ENCODE results near the gene YIPF3. TPM values are rescaled to one million over a fixed set of nuclear protein-coding genes. Genes with fewer than 3 reads are reported as not detected.

YIPF3 gene
- total RNA-seq, 2 experiments from 2014 or later: 32.6 to 33.9 TPM

GRCh38 chr6:43493230-43493629 lies 23.5 kb downstream of the YIPF3 start:
- H3K9me3 Mint-ChIP-seq: no peaks in the 10 kb centered on the region
- no peaks in the 10 kb centered on the region for H3K36me3 Mint-ChIP-seq (ENCODE audit: low read depth)
- DNase-seq (no peak), ATAC-seq (no peak)
- TF ChIP-seq CTCF (IDR thresholded peaks at IDR 0.05): no peak
- no peak overlapping the region for H3K4me3 Mint-ChIP-seq
- no peak overlapping the region for H3K27ac Mint-ChIP-seq
- ChIA-PET CTCF (interaction anchor here (1.2 to 10.4 kb wide), 5 partner anchors 13 to 185 kb away, joined by 3 to 78 read pairs (median 5); partner anchors contain the start of gene CRIP3), POLR2A (interaction anchor here (0.9 to 1.1 kb wide), 2 partner anchors 16 to 125 kb away, joined by 3 read pairs; partner anchors contain the start of gene TJAP1)
- intact Hi-C loops (cut with micrococcal nuclease): no loop called here
- H3K27me3 Mint-ChIP-seq: no peaks in the 10 kb centered on the region
- peaks cover 19% of the 10 kb centered on the region for H3K4me1 Mint-ChIP-seq (ENCODE audit: low read depth)

GRCh38 chr6:43492673-43493072 lies 24.1 kb downstream of the YIPF3 start:
- Mint-ChIP-seq H3K9me3 (no peaks in the 10 kb centered on the region), H3K4me3 (no peak overlapping the region), H3K4me1 (ENCODE audit: low read depth) (peaks cover 19% of the 10 kb centered on the region), H3K27me3 (no peaks in the 10 kb centered on the region), H3K36me3 (ENCODE audit: low read depth) (no peaks in the 10 kb centered on the region), H3K27ac (no peak overlapping the region)
- ChIA-PET CTCF (interaction anchor here (1.2 to 10.4 kb wide), 5 partner anchors 14 to 184 kb away, joined by 3 to 78 read pairs (median 4); partner anchors contain the start of genes CRIP3 and TJAP1), POLR2A (interaction anchor here (0.9 to 1.1 kb wide), 2 partner anchors 15 to 124 kb away, joined by 3 read pairs; partner anchors contain the start of gene TJAP1)
- intact Hi-C loops (cut with micrococcal nuclease): no loop called here
- DNase-seq: no peak
- no peak for ATAC-seq
- TF ChIP-seq CTCF (IDR thresholded peaks at IDR 0.05): no peak

GRCh38 chr6:43491750-43492661 lies 24.7 kb downstream of the YIPF3 start:
- Mint-ChIP-seq H3K4me1 (ENCODE audit: low read depth) (peaks cover 19% of the 10 kb centered on the region), H3K36me3 (ENCODE audit: low read depth) (no peaks in the 10 kb centered on the region), H3K9me3 (no peaks in the 10 kb centered on the region), H3K4me3 (no peak overlapping the region), H3K27ac (no peak overlapping the region), H3K27me3 (no peaks in the 10 kb centered on the region)
- DNase-seq (no peak), ATAC-seq (no peak)
- ChIA-PET POLR2A (no interaction called here), CTCF (interaction anchor here (1.0 to 10.4 kb wide), 5 partner anchors 14 to 183 kb away, joined by 3 to 78 read pairs (median 4); partner anchors contain the start of genes CRIP3 and TJAP1)
- intact Hi-C loops (cut with micrococcal nuclease): no loop called here
- no peak for TF ChIP-seq CTCF (IDR thresholded peaks at IDR 0.05)

GRCh38 chr6:43490523-43490939 lies 26.2 kb downstream of the YIPF3 start:
- ChIA-PET CTCF (interaction anchor here (1.2 to 10.4 kb wide), 2 partner anchors 16 to 36 kb away, joined by 5 to 78 read pairs; no protein-coding TSS in a partner anchor), POLR2A (interaction anchor here (0.7 kb wide), 1 partner anchor 9 kb away, joined by 3 read pairs; no protein-coding TSS in a partner anchor)
- Mint-ChIP-seq H3K27me3 (no peaks in the 10 kb centered on the region), H3K4me1 (ENCODE audit: low read depth) (peaks cover 19% of the 10 kb centered on the region), H3K27ac (no peak overlapping the region), H3K4me3 (no peak overlapping the region), H3K36me3 (ENCODE audit: low read depth) (no peaks in the 10 kb centered on the region), H3K9me3 (no peaks in the 10 kb centered on the region)
- intact Hi-C loops (cut with micrococcal nuclease): no loop called here
- TF ChIP-seq CTCF (IDR thresholded peaks at IDR 0.05): no peak
- DNase-seq: no peak
- no peak for ATAC-seq

Measured in activated CD8-positive, alpha-beta T cell treated with anti-CD3 and anti-CD28 coated beads for 36 hours (primary cell).